HG02610 (cell line): ENCODE measurements around the gene DNAJB1.

Source experiments
- ATAC-seq: cut with Tn5 transposase; IDR thresholded peaks from one replicate; pipeline ENCODE4 v1.9.1; 2021; ENCODE audit warnings: mild to moderate bottlenecking, moderate library complexity; ENCODE audit not compliant: unreplicated experiment

The DNAJB1 gene

GRCh38 chr19:14473978-14474578 is 44.1 kb downstream of the DNAJB1 start:
- no peak for ATAC-seq

DNA sequence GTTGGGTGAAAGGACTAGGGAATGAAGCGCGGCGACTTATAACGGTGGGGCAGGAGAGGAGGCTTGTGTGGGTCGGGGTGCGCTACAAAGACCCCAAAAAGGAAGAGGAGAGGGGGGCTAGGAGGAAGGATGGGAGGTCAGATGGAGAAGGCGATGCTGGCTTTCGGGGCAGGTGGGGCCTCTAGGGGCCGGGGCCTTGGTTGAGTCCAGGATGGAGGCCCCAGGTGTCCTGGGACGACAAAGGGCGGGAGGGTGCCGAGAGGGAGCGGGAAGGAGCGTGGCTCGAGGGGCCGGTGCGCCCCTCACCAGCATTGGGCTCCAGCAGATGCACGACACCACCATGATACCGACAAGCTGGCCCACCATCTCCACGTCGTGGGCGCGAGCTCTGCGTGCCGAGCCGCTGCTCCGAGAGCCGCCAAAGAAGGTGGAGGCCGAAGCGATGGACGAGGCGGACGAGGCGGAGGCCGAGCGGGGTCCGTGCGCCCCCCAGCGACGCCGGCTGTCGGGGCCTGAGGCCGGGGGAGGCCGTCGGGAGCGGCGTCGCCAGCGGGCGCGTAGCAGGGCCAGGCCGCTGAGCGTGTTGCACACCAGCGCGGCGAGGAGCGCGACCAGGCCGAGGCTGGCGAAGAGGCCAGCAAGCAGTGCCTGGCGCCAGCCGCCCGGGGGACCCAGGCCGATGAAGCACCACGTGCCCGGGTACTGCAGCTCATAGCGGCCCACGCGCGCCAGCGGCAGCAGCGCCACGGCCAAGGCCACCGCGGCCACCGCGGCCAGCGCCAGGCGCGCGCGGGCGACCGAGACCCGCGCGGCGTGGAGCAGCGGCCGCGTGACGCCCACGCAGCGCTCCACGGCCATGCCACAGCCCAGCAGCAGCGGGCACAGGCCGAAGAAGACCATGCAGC is 44.9 kb downstream of the DNAJB1 start:
- ATAC-seq = no peak

GRCh38 chr19:14472202-14472938 is 45.8 kb downstream of the DNAJB1 start:
- ATAC-seq = no peak

GRCh38 chr19:14471436-14472187 is 46.6 kb downstream of the DNAJB1 start:
- no peak for ATAC-seq

- ATAC-seq = no peak
Observed at GRCh38 chr19:14470031-14470876, 47.9 kb downstream of the DNAJB1 start.

GRCh38 chr19:14467816-14468215 is 50.4 kb downstream of the DNAJB1 start:
- ATAC-seq = no peak

DNA sequence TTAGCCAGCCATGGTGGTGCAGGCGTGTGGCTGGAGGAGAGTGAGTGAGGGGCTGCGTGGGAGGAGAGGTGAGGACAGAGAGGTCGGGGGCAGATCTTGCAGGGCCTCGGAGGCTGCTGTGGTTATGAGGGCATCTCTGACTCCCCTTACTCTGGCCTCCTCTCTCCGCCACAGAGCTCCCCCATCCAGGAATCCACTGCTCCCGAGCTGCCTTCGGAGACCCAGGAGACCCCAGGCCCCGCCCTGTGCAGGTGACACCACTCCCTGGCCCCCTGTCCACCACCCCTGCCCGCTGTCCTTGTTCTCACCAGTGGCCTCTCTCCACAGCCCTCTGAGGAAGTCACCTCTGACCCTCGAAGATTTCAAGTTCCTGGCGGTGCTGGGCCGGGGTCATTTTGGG is 50.8 kb downstream of the DNAJB1 start:
- no peak for ATAC-seq
